Measurements from ENCODE around the gene INSL3.

DNA sequence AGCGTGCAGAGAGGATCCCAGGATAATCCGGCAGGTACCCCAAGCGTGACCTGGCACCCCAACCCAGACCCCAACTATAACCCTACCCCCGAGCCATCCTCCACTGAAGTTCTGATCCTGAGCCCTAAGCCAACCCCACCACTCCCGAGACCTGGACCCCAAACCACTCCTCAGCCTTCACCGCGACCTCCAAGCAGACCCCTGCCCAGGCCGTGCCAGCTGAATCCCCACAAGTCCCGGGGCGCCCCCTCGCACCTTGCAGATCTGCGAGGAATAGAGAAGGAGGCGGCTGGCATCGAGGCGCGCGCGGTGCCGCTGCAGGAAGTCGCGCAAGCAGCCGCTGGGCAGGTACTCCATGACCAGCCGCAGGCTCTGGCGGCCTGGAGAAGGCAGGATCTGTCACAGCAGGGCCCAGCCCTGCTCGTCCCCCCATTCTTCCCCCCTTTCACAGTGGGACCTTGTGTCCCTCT lies 10.1 kb upstream of the INSL3 start:
- TF ChIP-seq, protein P1, sequence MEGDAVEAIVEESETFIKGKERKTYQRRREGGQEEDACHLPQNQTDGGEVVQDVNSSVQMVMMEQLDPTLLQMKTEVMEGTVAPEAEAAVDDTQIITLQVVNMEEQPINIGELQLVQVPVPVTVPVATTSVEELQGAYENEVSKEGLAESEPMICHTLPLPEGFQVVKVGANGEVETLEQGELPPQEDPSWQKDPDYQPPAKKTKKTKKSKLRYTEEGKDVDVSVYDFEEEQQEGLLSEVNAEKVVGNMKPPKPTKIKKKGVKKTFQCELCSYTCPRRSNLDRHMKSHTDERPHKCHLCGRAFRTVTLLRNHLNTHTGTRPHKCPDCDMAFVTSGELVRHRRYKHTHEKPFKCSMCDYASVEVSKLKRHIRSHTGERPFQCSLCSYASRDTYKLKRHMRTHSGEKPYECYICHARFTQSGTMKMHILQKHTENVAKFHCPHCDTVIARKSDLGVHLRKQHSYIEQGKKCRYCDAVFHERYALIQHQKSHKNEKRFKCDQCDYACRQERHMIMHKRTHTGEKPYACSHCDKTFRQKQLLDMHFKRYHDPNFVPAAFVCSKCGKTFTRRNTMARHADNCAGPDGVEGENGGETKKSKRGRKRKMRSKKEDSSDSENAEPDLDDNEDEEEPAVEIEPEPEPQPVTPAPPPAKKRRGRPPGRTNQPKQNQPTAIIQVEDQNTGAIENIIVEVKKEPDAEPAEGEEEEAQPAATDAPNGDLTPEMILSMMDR (conservative IDR thresholded peaks at IDR 0.05): no peak
- no peak for TF ChIP-seq ZFX (IDR thresholded peaks at IDR 0.05)

All from C4-2B (cell line).